WERI-Rb-1 (cell line): Measurements from ENCODE around the gene PGR.

ENCODE experiments used
- DNase-seq: peaks from one replicate; pipeline ENCODE4 v3.0.0-alpha.2; 2020
- H3K27ac ChIP-seq: fragments of 250-450 bp; sonication (Bioruptor Pico); 2 replicates; pipeline ENCODE4 v1.5.1; 2020; ENCODE audit warnings: mild to moderate bottlenecking, moderate library complexity
- H3K27me3 ChIP-seq: fragments of 250-450 bp; sonication (Bioruptor Pico); 2 replicates; pipeline ENCODE4 v1.5.1; 2021; ENCODE audit warnings: mild to moderate bottlenecking, low read depth, moderate library complexity; ENCODE audit not compliant: insufficient read depth, severe bottlenecking
- H3K36me3 ChIP-seq: fragments of 250-450 bp; sonication (Bioruptor Pico); 2 replicates; pipeline ENCODE4 v1.5.1; 2020; ENCODE audit warnings: mild to moderate bottlenecking, moderate library complexity
- H3K4me3 ChIP-seq: 2 replicates; pipeline ENCODE4 v1.5.1; 2011; ENCODE audit warnings: low read depth, mild to moderate bottlenecking, control low read depth, low read length
- H3K9me3 ChIP-seq: fragments of 250-450 bp; sonication (Bioruptor Pico); 2 replicates; pipeline ENCODE4 v1.5.1; 2021; ENCODE audit warnings: mild to moderate bottlenecking, moderate library complexity; ENCODE audit not compliant: severe bottlenecking
- TF ChIP-seq, protein P1 (sequence below): IDR thresholded peaks from 2 replicates; pipeline ENCODE4 v1.5.1; 2011; ENCODE audit warnings: low read depth, mild to moderate bottlenecking, control low read depth, inconsistent platforms, low read length

PGR gene

DNA sequence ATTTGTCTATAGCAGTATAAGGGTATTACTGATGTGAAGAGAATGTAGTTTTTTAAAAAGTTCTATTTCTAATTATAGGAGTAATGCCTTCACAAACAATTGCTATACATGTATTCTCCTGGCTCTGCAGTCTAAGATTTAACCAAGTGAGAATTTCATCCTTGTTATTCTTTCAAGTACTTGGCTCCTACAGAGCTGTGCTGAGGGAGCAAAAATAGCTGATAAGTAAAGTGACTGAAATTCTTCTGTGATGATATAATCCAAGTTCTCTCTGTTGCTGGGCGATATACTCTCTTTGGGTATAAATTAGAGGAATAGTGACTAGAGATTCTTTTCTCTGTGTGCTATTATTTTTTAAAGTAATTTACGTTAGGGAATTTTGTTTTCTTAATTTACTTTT, 68.0 kb downstream of the PGR start:
- Histone ChIP-seq H3K9me3 (no peaks in the 10 kb centered on the region), H3K36me3 (no peaks in the 10 kb centered on the region), H3K27ac (no peak overlapping the region), H3K4me3 (no peak overlapping the region), H3K27me3 (no peaks in the 10 kb centered on the region)
- TF ChIP-seq, protein P1, sequence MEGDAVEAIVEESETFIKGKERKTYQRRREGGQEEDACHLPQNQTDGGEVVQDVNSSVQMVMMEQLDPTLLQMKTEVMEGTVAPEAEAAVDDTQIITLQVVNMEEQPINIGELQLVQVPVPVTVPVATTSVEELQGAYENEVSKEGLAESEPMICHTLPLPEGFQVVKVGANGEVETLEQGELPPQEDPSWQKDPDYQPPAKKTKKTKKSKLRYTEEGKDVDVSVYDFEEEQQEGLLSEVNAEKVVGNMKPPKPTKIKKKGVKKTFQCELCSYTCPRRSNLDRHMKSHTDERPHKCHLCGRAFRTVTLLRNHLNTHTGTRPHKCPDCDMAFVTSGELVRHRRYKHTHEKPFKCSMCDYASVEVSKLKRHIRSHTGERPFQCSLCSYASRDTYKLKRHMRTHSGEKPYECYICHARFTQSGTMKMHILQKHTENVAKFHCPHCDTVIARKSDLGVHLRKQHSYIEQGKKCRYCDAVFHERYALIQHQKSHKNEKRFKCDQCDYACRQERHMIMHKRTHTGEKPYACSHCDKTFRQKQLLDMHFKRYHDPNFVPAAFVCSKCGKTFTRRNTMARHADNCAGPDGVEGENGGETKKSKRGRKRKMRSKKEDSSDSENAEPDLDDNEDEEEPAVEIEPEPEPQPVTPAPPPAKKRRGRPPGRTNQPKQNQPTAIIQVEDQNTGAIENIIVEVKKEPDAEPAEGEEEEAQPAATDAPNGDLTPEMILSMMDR = no peak
- no peak for DNase-seq

DNA sequence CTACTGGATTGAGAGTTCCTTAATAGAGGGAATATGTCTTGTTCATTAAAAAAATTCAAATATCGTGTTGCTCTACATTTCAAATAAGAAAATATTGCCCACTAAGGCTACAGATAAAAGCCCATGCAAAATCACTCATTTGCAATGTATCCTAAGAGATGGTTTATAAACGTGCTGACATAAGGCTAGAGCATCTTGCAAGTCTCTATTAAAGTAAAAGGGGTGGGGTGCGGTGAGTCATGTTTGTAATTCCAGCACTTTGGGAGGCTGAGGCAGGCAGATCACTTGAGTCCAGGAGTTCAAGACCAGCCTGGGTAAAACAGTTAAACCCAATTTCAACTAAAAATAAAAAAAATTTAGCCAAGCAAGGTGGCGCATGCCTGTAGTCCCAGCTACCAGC, 70.3 kb downstream of the PGR start:
- DNase-seq = no peak
- Histone ChIP-seq H3K4me3 (no peak overlapping the region), H3K9me3 (no peaks in the 10 kb centered on the region), H3K36me3 (no peaks in the 10 kb centered on the region), H3K27me3 (no peaks in the 10 kb centered on the region), H3K27ac (no peak overlapping the region)
- TF ChIP-seq, protein P1 = no peak

DNA sequence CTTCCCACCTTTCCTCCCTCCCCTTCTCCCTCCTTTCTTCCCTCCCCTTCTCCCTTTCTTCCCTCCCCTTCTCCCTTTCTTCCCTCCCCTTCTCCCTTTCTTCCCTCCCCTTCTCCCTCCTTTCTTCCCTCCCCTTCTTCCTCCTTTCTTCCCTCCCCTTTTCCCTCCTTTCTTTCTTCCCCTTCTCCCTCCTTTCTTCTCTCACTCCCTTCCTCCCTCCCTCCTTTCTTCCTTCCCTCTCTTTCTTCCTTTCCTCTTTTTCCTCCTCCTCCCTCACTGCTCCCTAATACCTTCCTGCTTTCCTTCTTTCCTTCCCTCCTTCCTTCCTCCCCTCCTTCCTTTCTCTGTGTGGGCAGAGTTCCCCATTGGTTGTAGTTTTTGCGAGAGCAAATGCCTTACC, 76.1 kb downstream of the PGR start:
- Histone ChIP-seq H3K36me3 (no peaks in the 10 kb centered on the region), H3K4me3 (no peak overlapping the region), H3K27me3 (no peaks in the 10 kb centered on the region), H3K9me3 (no peaks in the 10 kb centered on the region), H3K27ac (no peak overlapping the region)
- DNase-seq = no peak
- TF ChIP-seq, protein P1 = no peak

DNA sequence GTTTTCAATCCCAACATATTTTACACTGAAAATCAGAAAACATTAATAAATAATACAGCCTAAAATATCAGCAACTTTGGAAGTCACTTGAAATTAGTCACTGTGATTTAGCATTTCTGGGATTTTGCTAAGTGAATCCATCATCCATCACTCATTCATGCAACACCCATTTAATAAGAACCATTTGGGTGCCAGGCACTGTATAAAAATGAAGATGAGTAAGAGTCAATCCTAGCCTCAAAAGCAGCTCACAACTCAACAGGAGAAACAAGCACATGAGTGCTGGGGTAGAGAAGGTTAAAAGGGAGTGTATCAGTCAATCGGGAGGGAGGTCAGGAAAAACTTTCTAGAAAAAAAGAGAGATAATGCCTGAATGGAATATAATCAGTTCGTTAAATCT, 77.9 kb downstream of the PGR start:
- Histone ChIP-seq H3K36me3 (no peaks in the 10 kb centered on the region), H3K27ac (no peak overlapping the region), H3K4me3 (no peak overlapping the region), H3K27me3 (no peaks in the 10 kb centered on the region), H3K9me3 (no peaks in the 10 kb centered on the region)
- no peak for DNase-seq
- TF ChIP-seq, protein P1 = no peak

DNA sequence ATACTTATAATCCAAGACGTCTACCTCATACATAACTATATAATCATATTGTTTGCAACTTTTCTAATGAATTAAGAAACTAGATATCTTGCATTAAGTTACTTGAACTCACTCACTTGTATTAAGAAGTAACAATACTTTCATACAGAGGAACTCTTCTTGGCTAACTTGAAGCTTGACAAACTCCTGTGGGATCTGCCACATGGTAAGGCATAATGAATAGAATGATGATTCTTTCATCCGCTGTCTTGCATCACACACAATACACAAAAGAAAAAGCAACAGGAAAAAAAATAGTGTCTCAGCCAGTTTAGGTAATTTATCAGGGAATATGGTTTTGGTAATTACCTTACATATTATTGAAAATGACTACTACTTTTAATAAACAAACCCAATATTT, 79.8 kb downstream of the PGR start:
- Histone ChIP-seq H3K4me3 (no peak overlapping the region), H3K36me3 (no peaks in the 10 kb centered on the region), H3K9me3 (no peaks in the 10 kb centered on the region), H3K27me3 (no peaks in the 10 kb centered on the region), H3K27ac (no peak overlapping the region)
- TF ChIP-seq, protein P1 = no peak
- no peak for DNase-seq

DNA sequence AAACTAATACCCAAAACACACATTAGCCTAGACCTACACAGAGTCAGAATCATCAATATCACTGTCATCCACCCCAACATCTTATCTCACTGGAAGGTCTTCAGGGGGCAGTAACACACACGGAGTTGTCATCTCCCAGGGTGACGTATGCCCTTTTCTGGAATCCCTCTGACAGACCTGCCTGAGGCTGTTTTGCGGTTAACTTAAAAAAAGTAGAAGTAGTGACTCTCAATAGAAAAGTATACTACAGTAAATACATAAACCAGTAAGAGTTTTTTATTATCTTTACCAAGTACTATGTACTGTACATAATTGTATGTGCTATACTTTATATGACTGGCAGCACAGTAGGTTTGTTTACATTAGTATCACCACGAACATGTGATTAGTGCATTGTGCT, 80.5 kb downstream of the PGR start:
- H3K4me3 ChIP-seq = no peak overlapping the region
- TF ChIP-seq, protein P1 = no peak
- no peak for DNase-seq
- no peaks in the 10 kb centered on the region for H3K36me3 ChIP-seq
- no peak overlapping the region for H3K27ac ChIP-seq
- no peaks in the 10 kb centered on the region for H3K9me3 ChIP-seq
- no peaks in the 10 kb centered on the region for H3K27me3 ChIP-seq
